Esophagus squamous epithelium (tissue), 5 donors: ENCODE results near the gene C2. TPM values are rescaled to one million over a fixed set of nuclear protein-coding genes. Genes with fewer than 3 reads are reported as not detected.

Experiments used
- DNase-seq: peaks from one replicate; lab custom pipeline; 2025; lab: John Stamatoyannopoulos, UW
- H3K27ac ChIP-seq, 4 donors: fragments of 200-600 bp; sonication (generic); one replicate each; pipeline ENCODE4 v1.5.1; 2016 to 2019; ENCODE audit warnings: mild to moderate bottlenecking in 1 of 4
- H3K27me3 ChIP-seq, 4 donors: fragments of 200-600 bp; sonication (generic); 1 replicate in 3 of 4; 2 replicates in 1 of 4; pipeline versions ENCODE4 v1.5.1 to v1.6.0; 2017 to 2021; ENCODE audit warnings: antibody characterized with exemption in 1 of 4
- H3K36me3 ChIP-seq, 3 donors: fragments of 200-600 bp; sonication (generic); one replicate each; pipeline ENCODE4 v1.5.1; 2016 to 2019
- H3K4me1 ChIP-seq, 3 donors: fragments of 200-600 bp; sonication (generic); one replicate each; pipeline ENCODE4 v1.5.1; 2017 to 2019
- H3K4me3 ChIP-seq, 4 donors: fragments of 200-600 bp; sonication (generic); 1 replicate in 3 of 4; 2 replicates in 1 of 4; pipeline ENCODE4 v1.5.1; 2016 to 2019; ENCODE audit warnings: mild to moderate bottlenecking in 2 of 4, moderate library complexity in 1 of 4
- H3K9me3 ChIP-seq, 3 donors: fragments of 200-600 bp; sonication (generic); one replicate each; pipeline ENCODE4 v1.5.1; 2016 to 2019
- CTCF ChIP-seq, 6 experiments: fragments of 450-650 bp in 4 of 6; fragments of 200-600 bp in 2 of 6; sonication (generic) in 2 of 6; IDR thresholded peaks; one replicate each; pipeline ENCODE4 v1.5.1; 2016 to 2019; ENCODE audit warnings: antibody characterized with exemption in 6 of 6, mild to moderate bottlenecking in 4 of 6, moderate library complexity in 4 of 6
- POLR2A ChIP-seq, 4 donors: fragments of 450-650 bp; IDR thresholded peaks; one replicate each; pipeline ENCODE4 v1.6.1; 2017; ENCODE audit warnings: antibody characterized with exemption in 4 of 4, mild to moderate bottlenecking in 4 of 4, moderate library complexity in 3 of 4
- WGBS, 2 donors: methylation state at CpG; one replicate each; pipeline ENCODE4 v1.1.5; 2018; 5-methylcytosine and 5-hydroxymethylcytosine counted together
- intact Hi-C: fragments of 100-400 bp; cut with DNase I; formaldehyde crosslinking; loops from one replicate; pipeline ENCODE4 v1.15.0; 2022
- total RNA-seq, 4 donors: library from RNA; depleted of rRNA; stranded (reverse); fragments of >200 nt; gene quantifications; one replicate each; pipeline ENCODE4 v1.1.0, GENCODE V29; 2016
- donor health status: DM: yes; HTN: yes; CAD: no.

C2 gene
- total RNA-seq, 4 donors from 2014 or later = 1.1 to 15.2 (median 6.4) TPM

GRCh38 chr6:31945507-31946369 lies 18.2 kb downstream of the C2 start, which contains the start of gene CFB:
CFB (plus strand) TSS chr6:31946095; CDS start chr6:31946222, 127 bp downstream.
- TF ChIP-seq CTCF (IDR thresholded peaks at IDR 0.05) (no peak), POLR2A (IDR thresholded peaks at IDR 0.05) (no peak)
- WGBS, 2 donors = 10 to 22% methylated on average over 7 to 10 of the region's 11 CpGs
- peaks cover 0 to 8% (median 0%) of the 10 kb centered on the region in 3 donors for H3K36me3 ChIP-seq
- no peak for DNase-seq
- H3K27ac ChIP-seq = peak within 1 kb of the TSS; percentile 76 to 97 (median 90)
- H3K4me1 ChIP-seq = peaks cover 9 to 45% (median 30%) of the 10 kb centered on the region in 3 donors
- peak within 1 kb of the TSS; percentile 8 to 62 (median 30) for H3K4me3 ChIP-seq
- H3K9me3 ChIP-seq = no peaks in the 10 kb centered on the region
- intact Hi-C loops = no loop called here
- H3K27me3 ChIP-seq = peaks cover 0 to 13% (median 0%) of the 10 kb centered on the region in 4 donors

GRCh38 chr6:31946370-31946885 lies 18.9 kb downstream of the C2 start:
- H3K27me3 ChIP-seq = peaks cover 0 to 13% (median 0%) of the 10 kb centered on the region in 4 donors
- 40 to 54% methylated on average over 5 to 7 of the region's 11 CpGs for WGBS, 2 donors
- H3K9me3 ChIP-seq = no peaks in the 10 kb centered on the region
- peaks cover 0 to 14% (median 0%) of the 10 kb centered on the region in 3 donors for H3K36me3 ChIP-seq
- intact Hi-C loops = no loop called here
- no peak for DNase-seq
- H3K27ac ChIP-seq = peak overlapping the region; percentile 76 to 97 (median 90)
- TF ChIP-seq POLR2A (IDR thresholded peaks at IDR 0.05) (no peak), CTCF (IDR thresholded peaks at IDR 0.05) (no peak)
- H3K4me3 ChIP-seq = peak overlapping the region; percentile 8 to 62 (median 30)
- H3K4me1 ChIP-seq = peaks cover 9 to 38% (median 24%) of the 10 kb centered on the region in 3 donors

GRCh38 chr6:31947070-31947675 lies 19.7 kb downstream of the C2 start:
- Histone ChIP-seq H3K27ac (peak overlapping the region in 2 of 4 donors; percentile 89 to 97), H3K27me3 (peaks cover 0 to 12% (median 0%) of the 10 kb centered on the region in 4 donors), H3K4me3 (peak overlapping the region in 1 of 4 donors; percentile 62), H3K4me1 (peaks cover 9 to 31% (median 23%) of the 10 kb centered on the region in 3 donors), H3K36me3 (peaks cover 5 to 22% (median 6%) of the 10 kb centered on the region in 3 donors), H3K9me3 (no peaks in the 10 kb centered on the region)
- 81 to 91% methylated on average over 16 to 21 of the region's 24 CpGs for WGBS, 2 donors
- intact Hi-C loops = no loop called here
- no peak for DNase-seq
- no peak for TF ChIP-seq POLR2A (IDR thresholded peaks at IDR 0.05)
- TF ChIP-seq CTCF (IDR thresholded peaks at IDR 0.05) = no peak

- intact Hi-C loops = no loop called here
- Histone ChIP-seq H3K27me3 (peaks cover 0 to 5% (median 0%) of the 10 kb centered on the region in 4 donors), H3K36me3 (peaks cover 5 to 27% (median 6%) of the 10 kb centered on the region in 3 donors), H3K27ac (peak overlapping the region in 1 of 4 donors; percentile 97), H3K4me1 (peaks cover 9 to 29% (median 23%) of the 10 kb centered on the region in 3 donors), H3K4me3 (no peak overlapping the region), H3K9me3 (no peaks in the 10 kb centered on the region)
- no peak for DNase-seq
- TF ChIP-seq CTCF (IDR thresholded peaks at IDR 0.05) (no peak), POLR2A (IDR thresholded peaks at IDR 0.05) (no peak)
- WGBS, 2 donors = 77 to 89% methylated on average over 4 of the region's 4 CpGs
These were observed 20.3 kb downstream of the C2 start for GRCh38 chr6:31947864-31948263.
